Stimulated activated CD8-positive, alpha-beta memory T cell treated with anti-CD3 and anti-CD28 coated beads, Interleukin-2, amount 100 ng/mL, for 1 hour (primary cell): ENCODE data around the gene COL2A1.

Experiments used
- DNase-seq, 2 donors: peaks; one replicate each; pipeline ENCODE4 v3.0.0-alpha.2; 2020; ENCODE audit warnings: low read depth in 2 of 2

COL2A1 gene

DNA sequence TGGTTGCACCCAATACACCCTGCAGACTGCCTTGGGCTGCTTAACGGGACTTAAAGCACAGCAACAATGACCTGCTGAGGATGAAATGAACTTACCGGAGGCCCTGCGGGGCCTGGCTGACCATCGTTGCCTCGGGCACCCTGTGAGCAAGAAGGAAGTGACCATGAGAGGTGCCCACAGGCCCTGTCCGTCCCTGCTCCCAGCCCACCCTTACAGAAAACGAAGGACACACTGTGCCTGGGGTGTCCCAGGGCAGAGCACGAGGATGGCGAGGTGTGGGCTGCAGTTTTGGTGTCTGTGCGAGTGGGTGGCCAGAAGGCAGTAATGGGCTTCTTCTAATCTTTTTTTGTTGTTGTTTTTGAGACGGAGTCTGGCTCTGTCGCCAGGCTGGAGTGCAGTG is 14.6 kb downstream of the COL2A1 start:
- no peak for DNase-seq

GRCh38 chr12:47989023-47989417 is 15.3 kb downstream of the COL2A1 start:
- no peak for DNase-seq

DNA sequence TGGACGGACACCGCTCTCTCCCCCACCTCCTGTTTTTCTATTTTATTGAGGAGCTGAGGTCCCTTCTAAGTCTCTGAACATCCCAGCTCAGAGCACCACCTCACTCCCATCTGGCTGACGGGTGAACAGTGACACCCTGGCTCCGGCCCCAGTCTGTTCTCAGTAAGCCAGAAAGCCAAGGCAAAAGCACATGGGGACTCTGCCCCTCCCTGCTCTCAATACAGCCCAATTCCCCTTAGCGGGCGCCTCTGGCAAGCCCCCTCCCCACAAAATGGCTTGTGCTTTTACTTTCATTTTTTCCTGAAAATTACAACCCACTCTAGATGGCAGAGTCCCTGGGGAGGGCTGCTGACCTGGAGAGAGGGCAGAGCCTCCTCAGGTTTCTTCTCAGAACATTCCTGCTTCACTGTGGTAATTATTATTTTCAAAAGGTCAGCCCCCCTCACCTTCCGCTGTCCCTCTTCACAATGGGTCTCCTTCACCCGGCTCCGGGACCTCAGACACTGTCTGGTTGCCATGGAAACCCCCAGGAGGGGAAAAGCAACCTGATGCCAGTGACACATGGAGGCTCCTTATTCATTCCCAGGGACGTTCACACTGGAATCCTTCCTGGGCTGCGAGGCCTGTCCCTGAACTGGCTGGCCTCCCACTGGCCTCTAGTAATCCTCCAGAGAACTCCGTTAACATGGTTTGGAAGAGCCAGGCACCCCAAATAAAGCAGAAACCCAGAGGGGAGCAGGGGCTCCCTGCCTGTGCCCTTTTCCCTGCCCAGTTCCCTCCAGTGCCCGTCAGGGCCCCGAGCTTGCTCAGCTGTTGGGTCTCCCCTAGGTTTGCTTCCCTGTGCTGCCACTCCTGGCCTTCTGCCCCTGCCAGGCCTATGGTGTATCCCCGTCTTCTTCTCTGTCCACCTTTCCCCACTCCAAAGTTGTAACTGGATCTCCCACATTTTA is 15.9 kb downstream of the COL2A1 start:
- DNase-seq, result no peak

GRCh38 chr12:47987411-47988072 is 16.7 kb downstream of the COL2A1 start:
- DNase-seq, result no peak

- DNase-seq, result no peak
Measured at GRCh38 chr12:47986832-47987231, 17.4 kb downstream of the COL2A1 start.

DNA sequence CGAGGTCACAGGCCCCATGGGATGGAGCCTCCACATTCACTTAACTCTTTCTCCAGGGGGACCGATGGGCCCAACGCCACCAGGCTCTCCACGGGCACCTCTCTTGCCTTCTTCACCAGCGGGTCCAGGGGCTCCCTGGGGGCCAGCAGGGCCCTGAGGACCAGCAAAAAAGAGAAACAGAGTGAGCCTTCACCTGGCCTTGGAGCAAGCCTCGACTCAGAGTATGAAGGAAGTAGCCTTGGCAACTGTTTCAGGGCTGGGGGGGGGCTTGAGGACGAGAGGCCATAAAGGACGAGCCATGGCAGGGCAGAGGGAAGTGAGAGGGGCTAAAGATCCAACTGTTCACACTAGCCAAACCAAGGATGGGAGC is 18.0 kb downstream of the COL2A1 start:
- DNase-seq, result no peak

GRCh38 chr12:47985596-47986290 is 18.5 kb downstream of the COL2A1 start:
- no peak for DNase-seq

GRCh38 chr12:47984331-47984801 is 19.9 kb downstream of the COL2A1 start:
- no peak for DNase-seq

DNA sequence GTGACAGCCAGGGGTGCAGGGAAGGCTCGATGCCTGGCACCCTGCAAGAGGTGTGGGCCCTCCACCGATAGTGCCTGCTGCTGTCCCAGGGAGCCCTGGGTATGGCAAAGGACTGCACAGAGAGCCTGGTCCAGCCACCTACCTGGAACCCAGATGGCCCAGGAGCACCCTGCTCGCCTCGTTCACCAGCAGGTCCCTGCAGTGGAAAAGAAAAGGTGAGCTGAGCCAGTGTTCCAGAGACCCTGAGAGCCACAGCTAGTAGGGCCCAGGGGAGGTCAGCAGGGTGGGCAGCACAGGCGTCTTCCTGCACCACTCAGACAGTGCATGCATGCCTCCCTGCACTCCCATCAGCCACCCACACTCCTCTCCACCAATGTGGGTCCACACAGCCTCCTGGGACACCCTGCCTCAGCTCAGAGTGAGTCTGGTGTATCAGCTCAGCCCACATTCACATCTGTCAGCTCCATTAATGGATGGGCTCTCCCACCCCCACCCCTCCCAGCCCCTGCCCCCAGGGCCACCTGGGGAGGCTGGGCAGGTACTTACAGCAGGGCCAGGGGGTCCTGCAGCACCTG is 20.6 kb downstream of the COL2A1 start:
- DNase-seq, result no peak

GRCh38 chr12:47982770-47983169 is 21.5 kb downstream of the COL2A1 start:
- DNase-seq, result no peak

DNA sequence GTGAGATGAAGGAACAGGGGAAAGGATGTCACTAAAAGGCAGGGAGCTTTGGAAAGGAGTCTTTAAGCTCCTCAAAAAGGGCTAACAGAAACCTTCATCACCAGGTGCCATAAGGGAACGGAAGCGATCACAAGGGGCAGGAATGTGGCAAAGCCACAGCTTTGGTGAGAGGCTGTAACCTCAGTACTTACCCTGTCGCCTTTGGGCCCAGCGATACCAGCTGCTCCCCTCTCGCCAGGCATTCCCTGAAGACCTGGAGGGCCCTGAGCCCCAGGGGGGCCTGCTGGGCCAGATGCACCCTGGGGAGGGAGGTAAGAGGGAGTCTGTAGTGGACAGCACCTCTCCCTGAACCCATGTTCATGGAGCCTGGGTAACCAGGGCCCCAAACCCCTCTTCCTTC is 22.0 kb downstream of the COL2A1 start:
- no peak for DNase-seq

DNA sequence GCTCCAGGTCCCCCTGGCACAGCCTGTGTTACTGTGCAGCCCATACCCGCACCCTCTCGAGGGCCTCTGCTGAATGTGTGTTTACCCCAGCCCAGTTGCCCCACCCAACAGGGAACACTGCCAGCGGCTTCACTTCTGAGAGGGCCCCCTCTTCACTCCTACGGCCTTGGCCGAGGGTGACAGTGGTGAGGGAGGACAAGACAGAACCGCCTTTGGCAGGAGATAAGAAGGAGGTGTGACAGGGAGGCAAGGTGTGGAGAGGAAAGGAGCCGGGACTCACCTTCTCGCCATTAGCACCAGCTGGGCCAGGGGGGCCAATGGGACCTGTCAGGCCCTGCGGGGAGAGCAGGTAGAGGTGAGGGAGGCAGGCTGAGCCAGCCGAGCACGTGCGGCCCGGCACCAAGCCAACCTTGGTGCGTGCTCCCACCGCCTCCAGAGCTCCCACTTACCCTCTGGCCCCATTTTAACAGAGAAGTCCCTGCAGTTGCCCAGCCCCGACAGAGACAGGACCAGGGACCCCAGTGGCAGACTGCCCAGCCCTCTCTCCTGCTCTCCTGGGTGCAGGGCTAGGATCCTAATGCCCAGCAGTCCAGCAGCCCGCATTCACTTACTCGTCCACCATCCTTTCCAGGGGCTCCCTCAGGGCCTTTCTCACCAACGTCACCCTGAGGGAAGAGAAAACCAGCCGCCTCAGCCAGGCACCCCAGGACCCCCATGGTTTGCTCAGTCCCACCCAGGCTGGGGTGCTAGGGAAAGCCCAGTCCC is 22.6 kb downstream of the COL2A1 start:
- no peak for DNase-seq

DNA sequence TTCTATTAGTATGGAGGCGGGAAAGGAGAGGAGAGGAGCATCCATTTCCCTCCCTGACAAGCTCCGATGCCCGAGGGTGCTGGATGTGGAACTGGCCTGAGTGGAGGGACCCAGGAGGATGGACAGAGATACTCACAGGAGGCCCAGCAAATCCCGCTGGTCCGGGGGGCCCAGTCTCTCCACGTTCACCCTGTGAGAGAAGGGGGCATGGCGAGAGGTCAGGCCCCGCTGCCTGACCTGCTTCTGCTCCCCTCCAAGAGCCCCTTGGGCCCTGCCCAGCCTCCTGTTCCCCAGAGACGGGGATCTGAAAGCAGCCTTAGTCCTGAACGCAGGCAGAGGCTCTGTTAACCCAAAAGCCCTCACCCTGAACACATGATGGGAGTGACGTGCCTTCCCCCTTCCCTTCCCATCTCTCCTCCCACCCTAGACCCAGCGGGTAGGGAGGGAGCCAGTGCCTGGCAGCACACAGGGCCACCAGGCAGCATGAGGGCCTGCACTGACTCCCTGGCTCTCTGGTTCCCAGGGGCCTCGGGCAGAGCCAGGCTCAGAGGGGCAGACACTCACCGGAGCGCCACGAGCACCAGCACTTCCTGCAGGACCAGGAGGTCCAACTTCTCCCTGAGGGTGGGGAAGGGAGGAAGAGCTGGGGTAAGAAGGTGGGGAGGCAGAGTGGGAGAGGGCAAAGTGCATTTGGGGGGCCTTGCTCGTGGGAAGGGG is 23.3 kb downstream of the COL2A1 start:
- DNase-seq, result no peak

DNA sequence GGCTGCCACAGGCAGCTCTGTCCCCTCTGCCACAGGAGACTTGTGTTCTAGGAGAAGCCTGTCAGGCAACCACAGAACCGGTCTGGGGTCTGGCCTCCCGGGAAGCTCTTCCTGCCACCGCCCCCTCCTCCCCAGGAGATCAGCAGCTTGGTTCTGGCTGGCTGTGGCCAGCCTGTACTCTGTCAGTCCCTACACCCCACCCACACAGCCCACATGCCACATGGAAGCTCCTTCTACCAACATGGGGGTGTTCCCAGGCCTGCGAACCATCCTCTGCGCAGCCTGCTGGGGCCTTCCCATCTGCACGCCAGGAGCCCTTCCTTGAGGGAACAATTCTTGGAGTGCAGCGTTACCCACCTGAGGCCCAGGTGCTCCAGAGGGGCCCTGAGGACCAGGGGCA is 24.1 kb downstream of the COL2A1 start:
- no peak for DNase-seq

DNA sequence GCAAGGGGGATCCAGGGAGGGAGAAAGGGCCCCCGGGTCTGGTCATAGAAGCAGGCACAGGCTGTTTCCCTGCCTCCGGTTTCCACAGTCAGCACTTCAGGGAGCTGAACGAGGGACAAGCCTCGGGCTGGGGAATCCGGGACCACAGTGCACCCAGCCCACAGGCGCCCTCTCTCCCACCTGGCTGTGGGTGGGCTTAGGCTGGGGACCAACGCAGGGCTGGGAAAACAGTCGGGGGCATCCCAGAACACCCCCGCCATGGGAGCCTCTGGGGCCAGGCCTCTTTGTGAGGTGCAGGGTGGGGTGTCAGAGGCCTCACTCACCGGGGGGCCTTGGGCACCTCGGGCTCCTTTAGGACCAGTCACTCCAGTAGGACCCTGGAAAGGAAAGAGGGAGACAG is 24.6 kb downstream of the COL2A1 start:
- DNase-seq, result no peak

- DNase-seq, result no peak
Measured at GRCh38 chr12:47979166-47979565, 25.1 kb downstream of the COL2A1 start.

GRCh38 chr12:47978598-47978873 is 25.7 kb downstream of the COL2A1 start:
- DNase-seq, result no peak

- no peak for DNase-seq
Measured at GRCh38 chr12:47977772-47978597, 26.3 kb downstream of the COL2A1 start.

GRCh38 chr12:47977046-47977771 is 27.1 kb downstream of the COL2A1 start:
- no peak for DNase-seq
